AG09309 (cell line): ENCODE measurements around the gene SEPTIN8.
A peak's percentile ranks its signal among the peaks of the same experiment; 100 is the strongest.

Experiments used
- DNase-seq: peaks from one replicate; pipeline ENCODE4 v3.0.0-alpha.2; 2010; ENCODE audit warnings: low read depth
- H3K4me3 ChIP-seq: 2 replicates; pipeline ENCODE4 v1.5.1; 2011; ENCODE audit warnings: mild to moderate bottlenecking, low read depth, low read length, moderate library complexity; ENCODE audit not compliant: control insufficient read depth
- TF ChIP-seq, protein P1 (sequence below): IDR thresholded peaks from 2 replicates; pipeline ENCODE4 v1.5.1; 2011; ENCODE audit warnings: mild to moderate bottlenecking, low read depth, low read length, inconsistent platforms; ENCODE audit not compliant: insufficient read depth, control insufficient read depth; ENCODE audit errors: missing control alignments

SEPTIN8 gene

DNA sequence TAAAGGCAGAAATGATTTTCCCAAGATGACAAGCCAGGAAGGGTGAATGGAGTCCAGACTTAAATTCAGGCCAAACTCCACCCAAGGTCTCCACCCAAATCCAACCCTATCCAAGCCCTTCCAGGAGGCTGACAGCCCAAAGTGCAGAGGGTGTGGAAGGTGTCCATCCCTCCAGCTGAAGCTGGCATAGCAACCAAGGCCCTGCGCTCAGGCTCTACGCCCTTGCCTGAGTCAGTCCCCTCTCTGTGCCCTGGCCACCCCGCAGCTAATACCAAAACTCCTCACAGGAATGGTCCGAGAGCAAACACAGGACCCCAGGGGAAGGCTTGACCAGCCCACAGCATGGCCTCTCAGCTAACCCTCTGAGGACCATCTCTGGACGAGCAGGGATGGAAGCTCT, 2.1 kb downstream of the SEPTIN8 start:
- TF ChIP-seq, protein P1, sequence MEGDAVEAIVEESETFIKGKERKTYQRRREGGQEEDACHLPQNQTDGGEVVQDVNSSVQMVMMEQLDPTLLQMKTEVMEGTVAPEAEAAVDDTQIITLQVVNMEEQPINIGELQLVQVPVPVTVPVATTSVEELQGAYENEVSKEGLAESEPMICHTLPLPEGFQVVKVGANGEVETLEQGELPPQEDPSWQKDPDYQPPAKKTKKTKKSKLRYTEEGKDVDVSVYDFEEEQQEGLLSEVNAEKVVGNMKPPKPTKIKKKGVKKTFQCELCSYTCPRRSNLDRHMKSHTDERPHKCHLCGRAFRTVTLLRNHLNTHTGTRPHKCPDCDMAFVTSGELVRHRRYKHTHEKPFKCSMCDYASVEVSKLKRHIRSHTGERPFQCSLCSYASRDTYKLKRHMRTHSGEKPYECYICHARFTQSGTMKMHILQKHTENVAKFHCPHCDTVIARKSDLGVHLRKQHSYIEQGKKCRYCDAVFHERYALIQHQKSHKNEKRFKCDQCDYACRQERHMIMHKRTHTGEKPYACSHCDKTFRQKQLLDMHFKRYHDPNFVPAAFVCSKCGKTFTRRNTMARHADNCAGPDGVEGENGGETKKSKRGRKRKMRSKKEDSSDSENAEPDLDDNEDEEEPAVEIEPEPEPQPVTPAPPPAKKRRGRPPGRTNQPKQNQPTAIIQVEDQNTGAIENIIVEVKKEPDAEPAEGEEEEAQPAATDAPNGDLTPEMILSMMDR = no peak
- no peak overlapping the region for H3K4me3 ChIP-seq
- no peak for DNase-seq

DNA sequence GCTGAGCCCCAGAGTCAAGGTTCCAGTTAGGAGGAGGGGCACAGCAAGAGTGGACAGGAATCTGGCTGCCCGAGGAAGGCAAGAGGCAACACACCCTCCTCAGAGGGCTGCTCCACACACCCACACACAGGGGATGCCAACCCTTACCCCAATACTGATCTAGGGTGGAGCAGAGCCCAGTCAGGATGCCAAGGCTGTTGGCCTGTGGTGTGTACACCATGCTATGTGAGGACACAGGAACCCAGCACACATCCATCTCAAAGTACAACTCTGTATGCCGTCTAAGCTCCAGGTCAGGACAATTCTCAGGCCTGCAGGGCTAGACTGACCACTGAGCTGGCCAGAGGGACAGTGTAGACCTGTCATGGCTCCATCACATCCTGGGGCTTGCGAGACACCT, 2.6 kb downstream of the SEPTIN8 start:
- DNase-seq = no peak
- H3K4me3 ChIP-seq = no peak overlapping the region
- TF ChIP-seq, protein P1 = no peak

DNA sequence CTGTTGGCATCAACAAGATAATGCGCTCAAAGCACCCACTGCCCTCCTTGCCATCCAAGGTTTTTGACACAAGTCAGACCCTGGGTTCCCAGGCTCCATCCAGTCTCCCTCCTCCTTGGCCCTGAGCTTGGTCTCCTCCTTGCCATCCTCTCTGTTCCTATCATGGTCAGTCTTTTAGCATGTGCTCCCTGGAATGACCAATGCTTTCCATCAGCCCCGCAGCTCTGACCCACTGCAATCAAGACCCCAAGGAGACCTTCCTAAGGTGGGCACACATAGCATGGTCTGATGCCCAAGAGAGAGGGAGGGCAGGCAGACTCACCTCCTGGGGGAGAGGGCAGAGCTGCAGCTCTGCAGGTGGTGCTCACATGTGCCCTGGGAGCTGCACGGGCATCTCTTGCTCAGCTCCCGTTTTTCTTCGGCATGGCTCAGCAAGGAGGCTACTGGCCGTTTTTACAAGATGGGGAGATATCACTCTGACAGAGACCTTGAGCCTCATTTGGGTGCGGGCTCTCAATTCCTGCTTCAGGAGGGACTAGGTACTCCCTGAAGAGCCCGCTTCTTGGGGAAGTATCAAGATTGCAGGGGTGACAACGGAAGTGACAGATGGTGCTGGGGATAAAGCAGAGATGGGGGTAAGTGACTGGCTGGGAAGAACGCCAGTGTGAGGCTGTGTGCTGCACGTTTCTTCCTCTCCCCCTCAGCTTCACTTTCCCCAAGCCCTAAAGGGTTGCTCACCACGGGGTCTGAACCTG, 3.3 kb downstream of the SEPTIN8 start:
- no peak for DNase-seq
- H3K4me3 ChIP-seq = no peak overlapping the region
- TF ChIP-seq, protein P1 = no peak

DNA sequence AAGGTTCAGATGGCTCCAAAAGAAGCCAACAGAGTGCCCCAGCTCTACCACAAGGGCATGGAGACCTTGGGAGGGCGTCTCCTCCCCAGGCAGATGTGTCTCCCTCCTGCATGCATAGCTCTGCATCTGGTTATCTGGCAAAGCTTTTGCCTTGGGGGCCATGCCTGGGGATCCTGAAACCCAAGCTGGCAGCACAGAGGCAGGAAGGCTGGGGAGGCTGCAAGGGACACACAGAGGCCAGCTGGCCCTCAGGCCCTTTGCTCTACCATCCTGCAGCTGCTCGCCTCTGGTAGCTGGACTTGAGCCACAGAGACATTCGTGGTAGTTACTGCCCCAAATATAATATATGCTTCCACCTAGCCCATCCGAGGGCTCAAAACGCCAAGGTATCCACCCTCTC, 3.9 kb downstream of the SEPTIN8 start:
- TF ChIP-seq, protein P1 = no peak
- no peak overlapping the region for H3K4me3 ChIP-seq
- no peak for DNase-seq

DNA sequence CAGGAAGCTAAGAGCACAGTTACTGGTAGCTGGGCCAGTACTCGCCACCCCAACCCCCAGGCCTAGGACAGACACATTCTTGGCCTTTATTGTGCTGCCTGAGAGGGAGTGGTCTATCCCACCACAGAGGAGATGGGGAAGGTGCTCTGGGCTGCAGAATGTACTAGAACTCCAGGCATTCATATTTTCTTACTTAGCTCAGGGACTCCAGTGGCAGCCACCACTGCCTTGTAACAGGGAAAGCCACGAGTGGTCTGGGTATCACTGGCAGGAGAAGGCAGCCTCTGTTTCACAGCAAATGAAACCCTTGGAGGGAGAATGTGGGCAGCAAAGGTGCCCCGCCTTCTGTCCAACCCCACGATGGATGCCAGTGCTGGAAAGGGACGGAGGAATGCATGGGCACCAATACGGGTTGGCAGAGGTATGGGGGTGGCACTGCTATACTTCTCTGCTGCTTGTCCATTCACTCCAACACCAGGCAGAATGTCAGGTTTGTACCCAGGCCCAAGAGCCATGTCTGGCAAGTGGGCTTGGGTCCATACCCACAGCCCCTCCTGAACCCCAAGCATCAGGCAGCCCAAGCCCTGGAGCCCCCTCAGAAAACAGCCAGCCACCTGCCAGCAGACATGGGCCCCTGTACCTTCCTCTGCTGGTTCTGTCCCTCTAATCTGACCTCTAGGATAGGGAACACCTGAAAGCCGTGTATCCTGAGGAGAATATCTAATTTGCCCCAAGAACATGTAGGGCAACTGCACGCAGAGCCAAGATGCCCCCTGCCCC, 4.6 kb downstream of the SEPTIN8 start:
- TF ChIP-seq, protein P1 = no peak
- no peak overlapping the region for H3K4me3 ChIP-seq
- DNase-seq = no peak

DNA sequence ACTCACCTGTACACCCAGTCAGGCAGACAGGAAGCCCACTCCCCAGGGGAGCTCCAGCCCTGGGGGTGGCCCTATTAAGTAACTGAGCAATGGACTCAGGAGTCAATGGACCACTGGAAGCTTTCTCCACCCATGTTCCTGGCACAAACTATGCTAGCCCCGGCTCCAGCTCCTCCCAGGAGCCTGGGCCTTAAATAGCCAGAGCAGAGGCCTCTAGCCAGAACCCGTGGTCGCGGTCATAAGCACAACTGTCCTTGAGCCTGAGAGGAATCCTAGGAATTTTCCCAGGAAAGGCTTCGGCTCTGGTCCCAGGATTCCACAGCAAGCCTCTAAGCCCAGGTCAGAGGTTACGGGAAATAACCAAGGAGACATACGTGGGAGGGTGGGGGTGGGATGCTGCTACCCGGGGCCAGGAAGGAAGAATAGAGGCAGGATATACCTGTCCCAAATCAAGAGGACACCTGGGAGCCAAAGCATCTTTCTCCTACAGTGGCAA, 5.5 kb downstream of the SEPTIN8 start:
- DNase-seq = peak; percentile 32
- TF ChIP-seq, protein P1 = no peak
- no peak overlapping the region for H3K4me3 ChIP-seq
